Tibial artery (tissue), 4 donors: ENCODE results near the gene TICAM2.

Experiments used
- DNase-seq, 2 donors: peaks; one replicate each; pipeline ENCODE4 v3.0.0-alpha.2; 2019
- H3K27ac ChIP-seq, 2 donors: fragments of 200-600 bp; sonication (generic) in 1 of 2; 1 replicate in 1 of 2; 2 replicates in 1 of 2; pipeline ENCODE4 v1.5.1; 2018 to 2019; ENCODE audit warnings: mild to moderate bottlenecking in 1 of 2
- H3K27me3 ChIP-seq, 2 donors: fragments of 200-600 bp; sonication (generic) in 1 of 2; one replicate each; pipeline versions ENCODE4 v1.5.1 to v1.6.0; 2016 to 2019
- H3K36me3 ChIP-seq, 3 donors: fragments of 200-600 bp; sonication (generic) in 2 of 3; one replicate each; pipeline ENCODE4 v1.5.1; 2016 to 2019; ENCODE audit warnings: mild to moderate bottlenecking in 2 of 3
- H3K4me1 ChIP-seq, 4 donors: fragments of 200-600 bp; sonication (generic) in 2 of 4; 1 replicate in 3 of 4; 2 replicates in 1 of 4; pipeline ENCODE4 v1.5.1; 2016 to 2019
- H3K4me3 ChIP-seq, 2 donors: fragments of 200-600 bp; sonication (generic) in 1 of 2; 1 replicate in 1 of 2; 2 replicates in 1 of 2; pipeline ENCODE4 v1.5.1; 2018 to 2019; ENCODE audit warnings: mild to moderate bottlenecking in 2 of 2
- H3K9me3 ChIP-seq, 3 donors: fragments of 200-600 bp; sonication (generic) in 1 of 3; one replicate each; pipeline ENCODE4 v1.5.1; 2016 to 2019
- intact Hi-C: fragments of 100-400 bp; cut with DNase I; formaldehyde crosslinking; loops from one replicate; pipeline ENCODE4 v1.15.0; 2023; ENCODE audit warnings: low total_unique reads
- TF ChIP-seq, protein P1 (sequence below), 2 experiments: fragments of 200-600 bp in 1 of 2; fragments of 450-650 bp in 1 of 2; IDR thresholded peaks; one replicate each; pipeline ENCODE4 v1.5.1; 2017 to 2019; ENCODE audit warnings: antibody characterized with exemption in 2 of 2, mild to moderate bottlenecking in 1 of 2, moderate library complexity in 1 of 2

TICAM2 gene

GRCh38 chr5:115557667-115558387 lies 44.5 kb downstream of the TICAM2 start:
- DNase-seq: no peak
- Histone ChIP-seq H3K9me3 (no peaks in the 10 kb centered on the region), H3K27me3 (peaks cover 0 to 4% of the 10 kb centered on the region in 2 donors), H3K4me3 (no peak overlapping the region), H3K4me1 (no peaks in the 10 kb centered on the region), H3K27ac (no peak overlapping the region), H3K36me3 (no peaks in the 10 kb centered on the region)
- intact Hi-C loops: no loop called here
- TF ChIP-seq, protein P1, sequence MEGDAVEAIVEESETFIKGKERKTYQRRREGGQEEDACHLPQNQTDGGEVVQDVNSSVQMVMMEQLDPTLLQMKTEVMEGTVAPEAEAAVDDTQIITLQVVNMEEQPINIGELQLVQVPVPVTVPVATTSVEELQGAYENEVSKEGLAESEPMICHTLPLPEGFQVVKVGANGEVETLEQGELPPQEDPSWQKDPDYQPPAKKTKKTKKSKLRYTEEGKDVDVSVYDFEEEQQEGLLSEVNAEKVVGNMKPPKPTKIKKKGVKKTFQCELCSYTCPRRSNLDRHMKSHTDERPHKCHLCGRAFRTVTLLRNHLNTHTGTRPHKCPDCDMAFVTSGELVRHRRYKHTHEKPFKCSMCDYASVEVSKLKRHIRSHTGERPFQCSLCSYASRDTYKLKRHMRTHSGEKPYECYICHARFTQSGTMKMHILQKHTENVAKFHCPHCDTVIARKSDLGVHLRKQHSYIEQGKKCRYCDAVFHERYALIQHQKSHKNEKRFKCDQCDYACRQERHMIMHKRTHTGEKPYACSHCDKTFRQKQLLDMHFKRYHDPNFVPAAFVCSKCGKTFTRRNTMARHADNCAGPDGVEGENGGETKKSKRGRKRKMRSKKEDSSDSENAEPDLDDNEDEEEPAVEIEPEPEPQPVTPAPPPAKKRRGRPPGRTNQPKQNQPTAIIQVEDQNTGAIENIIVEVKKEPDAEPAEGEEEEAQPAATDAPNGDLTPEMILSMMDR (IDR thresholded peaks at IDR 0.05): no peak

- intact Hi-C loops: no loop called here
- Histone ChIP-seq H3K27ac (no peak overlapping the region), H3K4me3 (no peak overlapping the region), H3K36me3 (no peaks in the 10 kb centered on the region), H3K27me3 (peaks cover 0 to 4% of the 10 kb centered on the region in 2 donors), H3K4me1 (no peaks in the 10 kb centered on the region), H3K9me3 (no peaks in the 10 kb centered on the region)
- DNase-seq: no peak
- TF ChIP-seq, protein P1 (IDR thresholded peaks at IDR 0.05): no peak
Observed at GRCh38 chr5:115556276-115556675, 46.0 kb downstream of the TICAM2 start.

DNA sequence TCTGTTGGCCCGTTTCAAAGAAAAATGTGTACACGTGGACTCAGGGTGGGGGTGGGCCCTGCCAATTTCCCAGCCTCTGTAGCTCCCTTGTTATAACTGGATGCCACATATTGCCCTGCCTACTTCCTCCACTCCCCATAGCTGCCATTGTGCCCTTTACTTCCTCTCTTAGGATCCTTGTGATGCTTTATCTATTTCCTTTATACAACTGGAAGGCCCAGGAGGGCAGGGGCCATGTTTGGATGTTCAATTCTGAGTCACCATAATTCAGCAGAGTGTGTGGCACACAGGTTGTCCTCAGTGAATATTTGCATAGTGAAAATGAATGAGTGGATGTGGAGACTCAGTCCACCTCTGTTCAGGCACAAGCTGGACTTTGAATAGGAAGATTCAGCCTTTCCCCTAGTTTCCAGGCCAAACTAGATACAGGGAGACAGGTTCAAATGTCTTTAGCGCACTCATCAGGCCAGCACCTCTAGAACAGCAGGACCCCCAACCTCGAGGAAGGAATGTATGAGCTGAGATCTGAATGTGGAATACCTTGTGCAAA lies 47.1 kb downstream of the TICAM2 start:
- intact Hi-C loops: no loop called here

DNA sequence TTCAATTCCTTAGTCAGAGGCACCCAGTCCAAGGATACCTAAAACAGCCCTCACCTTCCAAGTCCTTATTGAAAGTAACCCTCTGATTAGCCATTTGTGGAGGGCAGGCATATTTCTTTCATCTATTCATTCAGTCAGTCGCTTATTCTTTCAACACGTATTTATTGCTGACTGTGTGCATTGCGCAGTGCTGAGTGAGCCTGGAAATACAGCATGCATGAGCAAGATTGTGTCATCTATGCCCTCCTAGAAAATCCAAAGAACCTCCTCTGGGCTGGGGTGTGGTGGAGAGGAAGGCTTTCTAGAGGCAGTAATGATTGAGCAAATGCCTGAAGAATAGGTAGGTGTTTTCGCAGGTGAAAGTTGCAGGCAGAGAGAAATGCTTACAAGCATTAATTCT lies 49.2 kb downstream of the TICAM2 start:
- no peaks in the 10 kb centered on the region for H3K27me3 ChIP-seq
- H3K4me3 ChIP-seq: no peak overlapping the region
- TF ChIP-seq, protein P1 (IDR thresholded peaks at IDR 0.05): no peak
- no peak overlapping the region for H3K27ac ChIP-seq
- no peaks in the 10 kb centered on the region for H3K36me3 ChIP-seq
- DNase-seq: no peak
- no peaks in the 10 kb centered on the region for H3K9me3 ChIP-seq
- peaks cover 0 to 3% (median 0%) of the 10 kb centered on the region in 4 donors for H3K4me1 ChIP-seq
- intact Hi-C loops: no loop called here

More for the DNA sequence above, 47.1 kb downstream of the TICAM2 start:
- DNase-seq: no peak
- H3K27ac ChIP-seq: no peak overlapping the region
- no peaks in the 10 kb centered on the region for H3K9me3 ChIP-seq
- H3K4me3 ChIP-seq: no peak overlapping the region
- no peaks in the 10 kb centered on the region for H3K36me3 ChIP-seq
- no peaks in the 10 kb centered on the region for H3K27me3 ChIP-seq
- TF ChIP-seq, protein P1 (IDR thresholded peaks at IDR 0.05): no peak
- H3K4me1 ChIP-seq: peaks cover 0 to 1% (median 0%) of the 10 kb centered on the region in 4 donors

- H3K36me3 ChIP-seq: no peaks in the 10 kb centered on the region
- DNase-seq: no peak
- no peaks in the 10 kb centered on the region for H3K27me3 ChIP-seq
- no peak overlapping the region for H3K27ac ChIP-seq
- intact Hi-C loops: no loop called here
- TF ChIP-seq, protein P1 (IDR thresholded peaks at IDR 0.05): no peak
- no peak overlapping the region for H3K4me3 ChIP-seq
- H3K9me3 ChIP-seq: no peaks in the 10 kb centered on the region
- H3K4me1 ChIP-seq: peaks cover 0 to 3% (median 0%) of the 10 kb centered on the region in 4 donors
Observed at GRCh38 chr5:115551415-115551814, 50.9 kb downstream of the TICAM2 start.
